ENCODE results near the gene FAM117B.

The FAM117B gene

DNA sequence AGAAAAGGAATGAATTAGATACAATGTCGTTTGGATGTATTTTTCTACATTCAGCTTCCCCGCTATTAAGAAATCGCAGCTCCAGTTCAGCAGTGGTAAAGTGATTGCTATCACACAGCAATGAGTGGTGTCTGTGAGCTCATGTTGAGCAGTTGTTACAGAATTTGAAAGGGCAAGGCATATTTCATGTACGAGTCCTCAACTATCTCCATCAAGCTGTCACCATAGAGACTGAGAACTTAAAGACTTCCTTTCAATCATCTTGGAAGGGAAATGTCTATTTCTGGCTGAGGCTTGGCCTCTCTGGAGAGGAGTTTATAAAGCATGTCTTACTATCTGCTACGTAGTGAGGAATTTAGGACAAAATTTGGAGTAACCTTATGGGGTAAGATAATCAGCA, 24.4 kb upstream of the FAM117B start:
- Histone ChIP-seq H3K27ac (no peak overlapping the region), H3K36me3 (no peaks in the 10 kb centered on the region), H3K9me3 (ENCODE audit: severe bottlenecking) (no peaks in the 10 kb centered on the region), H3K4me3 (ENCODE audit: low read depth, low read length) (no peak overlapping the region), H3K27me3 (ENCODE audit: insufficient read depth, low read depth, severe bottlenecking) (no peaks in the 10 kb centered on the region)
- TF ChIP-seq, protein P1, sequence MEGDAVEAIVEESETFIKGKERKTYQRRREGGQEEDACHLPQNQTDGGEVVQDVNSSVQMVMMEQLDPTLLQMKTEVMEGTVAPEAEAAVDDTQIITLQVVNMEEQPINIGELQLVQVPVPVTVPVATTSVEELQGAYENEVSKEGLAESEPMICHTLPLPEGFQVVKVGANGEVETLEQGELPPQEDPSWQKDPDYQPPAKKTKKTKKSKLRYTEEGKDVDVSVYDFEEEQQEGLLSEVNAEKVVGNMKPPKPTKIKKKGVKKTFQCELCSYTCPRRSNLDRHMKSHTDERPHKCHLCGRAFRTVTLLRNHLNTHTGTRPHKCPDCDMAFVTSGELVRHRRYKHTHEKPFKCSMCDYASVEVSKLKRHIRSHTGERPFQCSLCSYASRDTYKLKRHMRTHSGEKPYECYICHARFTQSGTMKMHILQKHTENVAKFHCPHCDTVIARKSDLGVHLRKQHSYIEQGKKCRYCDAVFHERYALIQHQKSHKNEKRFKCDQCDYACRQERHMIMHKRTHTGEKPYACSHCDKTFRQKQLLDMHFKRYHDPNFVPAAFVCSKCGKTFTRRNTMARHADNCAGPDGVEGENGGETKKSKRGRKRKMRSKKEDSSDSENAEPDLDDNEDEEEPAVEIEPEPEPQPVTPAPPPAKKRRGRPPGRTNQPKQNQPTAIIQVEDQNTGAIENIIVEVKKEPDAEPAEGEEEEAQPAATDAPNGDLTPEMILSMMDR (IDR thresholded peaks at IDR 0.05; ENCODE audit: low read depth, low read length), result no peak
- no peak for DNase-seq

DNA sequence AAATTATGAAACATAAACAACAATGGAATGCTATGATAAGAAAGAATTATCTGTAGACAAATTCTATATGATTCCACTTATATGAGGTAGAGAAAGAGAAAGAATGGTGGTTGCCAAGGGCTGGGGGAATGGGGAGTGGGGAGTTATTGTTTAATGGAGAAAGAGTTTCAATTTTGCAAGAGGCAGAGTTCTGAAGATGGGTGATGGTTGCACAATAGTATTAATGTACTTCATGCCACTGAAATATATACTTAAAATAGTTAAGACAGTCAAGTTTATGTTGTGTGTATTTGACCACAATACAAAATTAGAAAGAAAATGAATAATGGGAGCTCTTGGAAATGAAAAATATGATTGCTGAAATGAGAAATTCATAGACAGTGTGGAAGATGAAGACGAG, 22.6 kb upstream of the FAM117B start:
- Histone ChIP-seq H3K9me3 (ENCODE audit: severe bottlenecking) (no peaks in the 10 kb centered on the region), H3K27me3 (ENCODE audit: insufficient read depth, low read depth, severe bottlenecking) (no peaks in the 10 kb centered on the region), H3K27ac (no peak overlapping the region), H3K36me3 (no peaks in the 10 kb centered on the region), H3K4me3 (ENCODE audit: low read depth, low read length) (no peak overlapping the region)
- TF ChIP-seq, protein P1 (IDR thresholded peaks at IDR 0.05; ENCODE audit: low read depth, low read length), result no peak
- DNase-seq, result no peak

DNA sequence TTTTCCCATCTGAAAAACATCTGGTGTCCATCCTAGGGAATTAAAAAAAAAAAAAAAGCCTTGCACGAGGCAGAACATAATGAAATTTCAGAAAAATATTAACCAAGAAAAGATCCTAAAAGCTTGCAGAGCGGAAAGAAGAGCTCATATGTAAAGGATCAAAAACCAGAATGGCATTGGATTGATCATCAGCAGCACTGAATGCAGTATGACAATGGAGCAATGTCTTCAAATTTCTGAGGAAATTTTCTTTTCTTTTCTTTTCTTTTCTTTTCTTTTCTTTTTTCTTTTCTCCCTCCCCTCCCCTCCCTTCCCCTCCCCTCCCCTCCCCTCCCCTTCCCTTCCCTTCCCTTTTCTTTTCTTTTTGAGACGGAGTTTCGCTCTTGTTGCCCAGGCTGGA, 21.3 kb upstream of the FAM117B start:
- H3K36me3 ChIP-seq, result no peaks in the 10 kb centered on the region
- TF ChIP-seq, protein P1 (IDR thresholded peaks at IDR 0.05; ENCODE audit: low read depth, low read length), result no peak
- H3K27me3 ChIP-seq (ENCODE audit: insufficient read depth, low read depth, severe bottlenecking), result no peaks in the 10 kb centered on the region
- H3K4me3 ChIP-seq (ENCODE audit: low read depth, low read length), result no peak overlapping the region
- no peak overlapping the region for H3K27ac ChIP-seq
- no peak for DNase-seq
- H3K9me3 ChIP-seq (ENCODE audit: severe bottlenecking), result no peaks in the 10 kb centered on the region

- TF ChIP-seq, protein P1 (IDR thresholded peaks at IDR 0.05; ENCODE audit: low read depth, low read length), result no peak
- Histone ChIP-seq H3K4me3 (ENCODE audit: low read depth, low read length) (no peak overlapping the region), H3K9me3 (ENCODE audit: severe bottlenecking) (no peaks in the 10 kb centered on the region), H3K27me3 (ENCODE audit: insufficient read depth, low read depth, severe bottlenecking) (no peaks in the 10 kb centered on the region), H3K27ac (no peak overlapping the region), H3K36me3 (no peaks in the 10 kb centered on the region)
- no peak for DNase-seq
Observed at GRCh38 chr2:202624133-202624532, 10.6 kb upstream of the FAM117B start.

DNA sequence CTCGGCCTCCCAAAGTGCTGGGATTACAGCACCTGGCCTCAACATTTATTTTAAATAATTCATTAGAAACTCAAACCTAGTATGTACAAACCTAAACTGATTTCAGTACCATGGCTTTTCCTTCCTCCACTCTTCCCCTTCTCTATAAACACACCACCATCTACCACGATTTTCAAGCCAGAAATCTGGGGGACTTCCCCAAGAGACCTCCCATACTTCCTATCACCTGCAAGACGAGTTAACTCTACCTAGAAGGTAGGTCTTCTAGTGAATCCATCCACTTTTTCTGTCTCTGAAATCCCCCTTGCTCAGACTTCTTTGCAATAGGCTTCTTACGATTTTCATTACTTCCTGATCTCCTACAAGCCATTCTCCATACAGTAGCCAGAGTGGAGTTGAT, 7.7 kb upstream of the FAM117B start:
- DNase-seq, result no peak
- no peaks in the 10 kb centered on the region for H3K27me3 ChIP-seq (ENCODE audit: insufficient read depth, low read depth, severe bottlenecking)
- H3K36me3 ChIP-seq, result no peaks in the 10 kb centered on the region
- TF ChIP-seq, protein P1 (IDR thresholded peaks at IDR 0.05; ENCODE audit: low read depth, low read length), result no peak
- no peaks in the 10 kb centered on the region for H3K9me3 ChIP-seq (ENCODE audit: severe bottlenecking)
- H3K27ac ChIP-seq, result no peak overlapping the region
- no peak overlapping the region for H3K4me3 ChIP-seq (ENCODE audit: low read depth, low read length)

- H3K36me3 ChIP-seq, result no peaks in the 10 kb centered on the region
- H3K4me3 ChIP-seq (ENCODE audit: low read depth, low read length), result no peak overlapping the region
- DNase-seq, result no peak
- H3K27me3 ChIP-seq (ENCODE audit: insufficient read depth, low read depth, severe bottlenecking), result no peaks in the 10 kb centered on the region
- no peak overlapping the region for H3K27ac ChIP-seq
- TF ChIP-seq, protein P1 (IDR thresholded peaks at IDR 0.05; ENCODE audit: low read depth, low read length), result no peak
- H3K9me3 ChIP-seq (ENCODE audit: severe bottlenecking), result no peaks in the 10 kb centered on the region
Observed at GRCh38 chr2:202628646-202629198, 6.0 kb upstream of the FAM117B start.
